Trophoblast cell (in vitro differentiated cells and primary cell): ENCODE results near the gene BEGAIN.

Experiments used
- DNase-seq, 2 donors: peaks; one replicate each; pipeline ENCODE4 v3.0.0-alpha.2; 2016
- H2AFZ ChIP-seq: 2 replicates; pipeline ENCODE4 v1.6.1; 2013; ENCODE audit warnings: low read length, moderate library complexity, mild to moderate bottlenecking; ENCODE audit not compliant: insufficient read depth, poor library complexity
- H2AK5ac ChIP-seq: 2 replicates; pipeline ENCODE4 v1.6.1; 2013; ENCODE audit warnings: mild to moderate bottlenecking, low read length
- H2BK120ac ChIP-seq: 2 replicates; pipeline ENCODE4 v1.6.1; 2013; ENCODE audit warnings: low read length, mild to moderate bottlenecking, moderate library complexity; ENCODE audit not compliant: insufficient read depth, poor library complexity
- H2BK12ac ChIP-seq: 2 replicates; pipeline ENCODE4 v1.6.1; 2013; ENCODE audit warnings: mild to moderate bottlenecking, low read length, moderate library complexity
- H2BK5ac ChIP-seq: 2 replicates; pipeline ENCODE4 v1.6.1; 2013; ENCODE audit warnings: low read length, low read depth, moderate library complexity, mild to moderate bottlenecking; ENCODE audit not compliant: poor library complexity
- H3K14ac ChIP-seq: 2 replicates; pipeline ENCODE4 v1.6.1; 2013; ENCODE audit warnings: mild to moderate bottlenecking, low read length
- H3K18ac ChIP-seq: 2 replicates; pipeline ENCODE4 v1.6.1; 2013; ENCODE audit warnings: mild to moderate bottlenecking, low read length
- H3K23ac ChIP-seq: 2 replicates; pipeline ENCODE4 v1.6.1; 2013; ENCODE audit warnings: low read length
- H3K27ac ChIP-seq: 2 replicates; pipeline ENCODE4 v1.5.1; 2013; ENCODE audit warnings: low read depth, mild to moderate bottlenecking, inconsistent platforms, low read length, moderate library complexity
- H3K27me3 ChIP-seq: 2 replicates; pipeline ENCODE4 v1.6.1; 2013; ENCODE audit warnings: inconsistent platforms, mild to moderate bottlenecking, low read length, moderate library complexity; ENCODE audit not compliant: insufficient read depth
- H3K36me3 ChIP-seq, 2 experiments: 1 replicate in 1 of 2; 2 replicates in 1 of 2; pipeline ENCODE4 v1.6.1; 2013; ENCODE audit warnings: low read length in 2 of 2, mild to moderate bottlenecking in 2 of 2, moderate library complexity in 1 of 2; ENCODE audit not compliant: insufficient read depth in 2 of 2, control insufficient read depth in 1 of 2
- H3K4ac ChIP-seq: 2 replicates; pipeline ENCODE4 v1.6.1; 2013; ENCODE audit warnings: low read depth, mild to moderate bottlenecking, low read length, moderate library complexity
- H3K4me1 ChIP-seq, 2 experiments: 1 replicate in 1 of 2; 2 replicates in 1 of 2; pipeline ENCODE4 v1.6.1; 2013; ENCODE audit warnings: low read length in 2 of 2, mild to moderate bottlenecking in 2 of 2, moderate library complexity in 1 of 2; ENCODE audit not compliant: insufficient read depth in 2 of 2, control insufficient read depth in 1 of 2
- H3K4me2 ChIP-seq: 2 replicates; pipeline ENCODE4 v1.6.1; 2013; ENCODE audit warnings: inconsistent platforms, mild to moderate bottlenecking, low read length, moderate library complexity
- H3K4me3 ChIP-seq: 2 replicates; pipeline ENCODE4 v1.5.1; 2013; ENCODE audit warnings: mild to moderate bottlenecking, low read depth, low read length, inconsistent platforms
- H3K79me1 ChIP-seq: one replicate; pipeline ENCODE4 v1.6.1; 2013; ENCODE audit warnings: low read length
- H3K79me2 ChIP-seq: 2 replicates; pipeline ENCODE4 v1.6.1; 2013; ENCODE audit warnings: low read length, mild to moderate bottlenecking; ENCODE audit not compliant: control insufficient read depth, insufficient read depth, poor library complexity
- H3K9ac ChIP-seq: 2 replicates; pipeline ENCODE4 v1.6.1; 2013; ENCODE audit warnings: mild to moderate bottlenecking, low read length
- H3K9me3 ChIP-seq: 2 replicates; pipeline ENCODE4 v1.6.1; 2013; ENCODE audit warnings: low read depth, mild to moderate bottlenecking, control low read depth, inconsistent platforms, low read length; ENCODE audit not compliant: insufficient read depth
- H4K12ac ChIP-seq: 2 replicates; pipeline ENCODE4 v1.6.1; 2013; ENCODE audit warnings: low read depth, mild to moderate bottlenecking, low read length, moderate library complexity
- H4K8ac ChIP-seq: 2 replicates; pipeline ENCODE4 v1.6.1; 2013; ENCODE audit warnings: low read depth, mild to moderate bottlenecking, low read length, moderate library complexity
- H4K91ac ChIP-seq: one replicate; pipeline ENCODE4 v1.6.1; 2013; ENCODE audit warnings: low read depth, mild to moderate bottlenecking, low read length, moderate library complexity
- WGBS: extraction: QIAGEN DNeasy Blood & Tissue Kit; methylation state at CpG from one replicate; pipeline ENCODE4 v1.1.7; 2013; ENCODE audit warnings: missing lambda C conversion rate; ENCODE audit not compliant: insufficient read length, insufficient coverage; ENCODE audit errors: extremely low coverage; 5-methylcytosine and 5-hydroxymethylcytosine counted together

Gene BEGAIN

DNA sequence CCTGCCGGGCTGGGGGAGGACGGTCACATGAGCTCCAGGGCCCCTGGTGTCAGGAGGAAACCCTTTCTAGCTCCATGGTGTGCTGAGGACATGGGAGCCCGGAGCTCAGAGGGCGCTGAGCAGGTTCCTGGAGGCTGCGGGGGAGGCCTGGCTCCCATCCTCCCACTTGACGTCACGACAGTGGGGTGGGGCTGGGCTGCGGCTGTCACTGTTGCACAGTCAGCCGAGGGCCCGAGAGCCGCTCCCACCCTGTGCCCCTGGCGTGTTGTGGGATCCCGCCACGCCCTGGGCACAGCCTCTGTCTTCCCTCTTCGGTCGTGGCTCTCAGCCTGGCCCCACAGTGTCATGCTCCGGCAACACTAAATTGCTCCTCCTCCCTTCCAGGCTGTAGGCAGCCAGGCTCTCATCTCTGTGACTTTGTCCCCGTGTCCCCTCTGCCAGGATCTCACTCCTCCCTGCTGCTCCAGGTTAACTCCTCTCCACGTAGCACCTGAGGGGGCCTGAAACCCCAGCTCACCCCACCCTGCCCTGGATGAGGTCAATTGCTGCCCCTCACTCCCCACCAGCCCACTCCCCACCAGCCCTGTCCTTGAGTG, 33.0 kb downstream of the BEGAIN start:
- Histone ChIP-seq H3K4me2 (no peak overlapping the region), H3K79me2 (no peaks in the 10 kb centered on the region), H2BK5ac (no peak overlapping the region), H2BK120ac (no peak overlapping the region), H4K8ac (no peak overlapping the region), H3K9me3 (no peaks in the 10 kb centered on the region), H3K4ac (no peak overlapping the region), H2BK12ac (no peak overlapping the region), H4K12ac (no peak overlapping the region), H2AK5ac (no peak overlapping the region), H3K18ac (no peak overlapping the region), H3K36me3 (no peaks in the 10 kb centered on the region), H2AFZ (no peak overlapping the region), H3K23ac (no peak overlapping the region), H3K27me3 (no peaks in the 10 kb centered on the region), H3K4me3 (no peak overlapping the region), H3K4me1 (no peaks in the 10 kb centered on the region), H4K91ac (no peak overlapping the region), H3K9ac (no peak overlapping the region), H3K27ac (no peak overlapping the region), H3K14ac (no peak overlapping the region), H3K79me1 (no peaks in the 10 kb centered on the region)
- DNase-seq: peak in 1 of 2 donors; percentile 4
- no CpG with 5 or more reads among the region's 19 CpGs for WGBS

DNA sequence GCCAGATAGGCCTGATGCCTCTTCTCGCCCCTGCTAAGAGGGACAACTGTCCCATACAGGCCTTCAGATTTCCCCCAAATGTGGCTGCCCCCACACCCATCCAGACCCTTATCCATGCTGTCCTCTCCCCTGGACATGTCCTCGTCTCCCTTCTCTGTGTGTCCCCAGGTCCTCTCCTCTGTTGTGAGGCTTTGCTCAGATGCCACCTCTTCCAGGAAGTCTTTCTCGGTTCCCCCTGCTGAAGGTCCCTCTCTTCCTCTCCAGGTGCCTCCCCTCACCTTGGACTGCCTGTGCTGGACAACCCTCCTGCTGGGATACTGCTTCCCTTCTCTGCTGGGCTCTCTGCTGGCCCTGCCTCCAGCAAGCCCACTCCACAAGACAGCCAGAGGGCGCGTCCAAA, 33.7 kb downstream of the BEGAIN start:
- Histone ChIP-seq H3K23ac (no peak overlapping the region), H4K12ac (no peak overlapping the region), H3K14ac (no peak overlapping the region), H3K79me2 (no peaks in the 10 kb centered on the region), H3K27ac (no peak overlapping the region), H2BK5ac (no peak overlapping the region), H4K91ac (no peak overlapping the region), H3K36me3 (no peaks in the 10 kb centered on the region), H3K18ac (no peak overlapping the region), H3K4me2 (no peak overlapping the region), H3K9me3 (no peaks in the 10 kb centered on the region), H3K4me3 (no peak overlapping the region), H2BK120ac (no peak overlapping the region), H2AK5ac (no peak overlapping the region), H4K8ac (no peak overlapping the region), H3K4ac (no peak overlapping the region), H3K79me1 (no peaks in the 10 kb centered on the region), H2AFZ (no peak overlapping the region), H3K27me3 (no peaks in the 10 kb centered on the region), H3K4me1 (no peaks in the 10 kb centered on the region), H2BK12ac (no peak overlapping the region), H3K9ac (no peak overlapping the region)
- DNase-seq: no peak
- no CpG with 5 or more reads among the region's 5 CpGs for WGBS

DNA sequence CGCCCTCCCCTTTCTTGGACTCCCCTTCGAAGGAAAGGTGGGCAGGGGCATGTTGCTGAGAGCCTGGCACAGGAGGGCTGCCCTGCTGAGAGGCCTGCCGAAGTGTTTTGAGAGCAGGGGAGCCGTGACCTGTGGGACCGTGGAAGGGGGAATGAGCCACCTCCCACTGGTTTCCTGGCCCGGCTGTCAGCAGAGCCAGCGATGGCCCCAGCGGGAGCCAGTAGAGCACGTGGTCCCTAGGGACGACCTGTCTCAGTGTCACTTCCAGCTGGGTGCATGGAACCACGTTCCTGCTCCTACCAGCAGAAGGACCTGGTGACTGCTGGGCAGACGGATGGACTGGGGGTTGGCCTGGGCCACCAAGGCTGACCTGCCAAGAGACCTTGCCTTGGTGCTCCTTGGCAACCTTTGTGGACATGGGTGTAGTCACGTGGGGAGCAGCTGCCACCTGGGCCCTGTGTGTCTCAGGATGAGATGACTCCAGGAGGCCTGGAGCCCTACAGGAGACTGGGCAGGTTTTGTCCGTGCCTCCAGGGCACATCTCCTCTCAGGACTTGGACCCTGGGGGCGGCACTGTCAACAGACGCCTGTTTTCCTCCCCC, 34.6 kb downstream of the BEGAIN start:
- H3K4me2 ChIP-seq: no peak overlapping the region
- no peak overlapping the region for H3K14ac ChIP-seq
- no peaks in the 10 kb centered on the region for H3K79me1 ChIP-seq
- DNase-seq: no peak
- H3K4me1 ChIP-seq: no peaks in the 10 kb centered on the region
- no peak overlapping the region for H3K23ac ChIP-seq
- H2AK5ac ChIP-seq: no peak overlapping the region
- H3K27me3 ChIP-seq: no peaks in the 10 kb centered on the region
- no peak overlapping the region for H2BK5ac ChIP-seq
- H4K12ac ChIP-seq: no peak overlapping the region
- H3K9ac ChIP-seq: no peak overlapping the region
- no peak overlapping the region for H2BK12ac ChIP-seq
- no peak overlapping the region for H3K27ac ChIP-seq
- no peaks in the 10 kb centered on the region for H3K79me2 ChIP-seq
- no peak overlapping the region for H3K18ac ChIP-seq
- no peaks in the 10 kb centered on the region for H3K9me3 ChIP-seq
- no peak overlapping the region for H2BK120ac ChIP-seq
- H4K8ac ChIP-seq: no peak overlapping the region
- no peak overlapping the region for H2AFZ ChIP-seq
- H3K36me3 ChIP-seq: no peaks in the 10 kb centered on the region
- WGBS: no CpG with 5 or more reads among the region's 16 CpGs
- H3K4me3 ChIP-seq: no peak overlapping the region
- no peak overlapping the region for H3K4ac ChIP-seq
- H4K91ac ChIP-seq: no peak overlapping the region

DNA sequence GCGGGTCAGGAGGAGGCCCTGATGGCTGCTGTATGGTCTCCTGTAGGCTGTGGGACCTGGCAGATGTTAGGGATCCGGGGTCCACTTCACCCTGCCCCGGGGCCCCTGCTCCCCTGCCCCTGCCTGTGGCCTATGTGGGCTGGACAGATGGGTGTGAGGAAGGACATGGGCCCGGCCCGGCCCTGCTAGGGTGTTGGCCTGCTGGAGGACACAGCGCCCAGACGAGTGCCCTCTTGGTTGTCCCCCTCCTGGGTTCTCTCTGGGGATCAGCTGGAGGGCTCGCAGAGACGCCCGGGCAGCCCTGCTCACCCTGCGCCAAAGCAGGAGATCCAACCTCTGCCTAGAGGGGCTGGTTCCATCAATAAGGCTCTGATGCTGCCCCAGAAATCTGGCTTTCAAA, 36.2 kb downstream of the BEGAIN start:
- Histone ChIP-seq H4K8ac (no peak overlapping the region), H3K4me2 (no peak overlapping the region), H2AK5ac (no peak overlapping the region), H3K23ac (no peak overlapping the region), H3K9ac (no peak overlapping the region), H2BK5ac (no peak overlapping the region), H4K12ac (no peak overlapping the region), H3K79me2 (no peaks in the 10 kb centered on the region), H3K79me1 (no peaks in the 10 kb centered on the region), H3K4ac (no peak overlapping the region), H3K27me3 (no peaks in the 10 kb centered on the region), H3K14ac (no peak overlapping the region), H4K91ac (no peak overlapping the region), H3K27ac (no peak overlapping the region), H2AFZ (no peak overlapping the region), H2BK120ac (no peak overlapping the region), H3K4me1 (peaks cover 0 to 5% of the 10 kb centered on the region in 2 experiments), H3K4me3 (no peak overlapping the region), H2BK12ac (no peak overlapping the region), H3K18ac (no peak overlapping the region), H3K9me3 (no peaks in the 10 kb centered on the region), H3K36me3 (no peaks in the 10 kb centered on the region)
- WGBS: no CpG with 5 or more reads among the region's 11 CpGs
- no peak for DNase-seq
